ENCODE measurements around the gene CEP128. TPM values are rescaled to one million over a fixed set of nuclear protein-coding genes. Genes with fewer than 3 reads are reported as not detected.

The CEP128 gene
- total RNA-seq, 1 experiment from 2014 or later: 27.3 TPM

- CTCF ChIA-PET: no interaction called here
- no peaks in the 10 kb centered on the region for H3K27me3 ChIP-seq (replicated peaks; ENCODE audit: insufficient read depth, low read depth, low read length, poor library complexity)
- BruUV-seq (replicated peaks): no TSS peak
- H3K4me3 ChIP-seq (ENCODE audit: low read depth, low read length, poor library complexity, severe bottlenecking): no peak overlapping the region
- H3K4me1 ChIP-seq (ENCODE audit: insufficient read depth, low read length, poor library complexity, severe bottlenecking): no peaks in the 10 kb centered on the region
- H3K9me3 ChIP-seq (ENCODE audit: low read depth, low read length, poor library complexity, severe bottlenecking): peaks cover 9% of the 10 kb centered on the region
- POLR2A ChIA-PET (ENCODE audit: low non-redundant PET): no interaction called here
- no peak overlapping the region for H3K27ac ChIP-seq (ENCODE audit: low read depth, low read length, poor library complexity, severe bottlenecking)
- intact Hi-C loops (cut with micrococcal nuclease; ENCODE audit: unreplicated experiment): no loop called here
- H3K36me3 ChIP-seq (ENCODE audit: insufficient read depth, low read length, poor library complexity, severe bottlenecking): no peaks in the 10 kb centered on the region
- TF ChIP-seq EZH2 (IDR thresholded peaks at IDR 0.05; ENCODE audit: borderline replicate concordance, low read depth, low read length, poor library complexity, severe bottlenecking): no peak
- no peak for TF ChIP-seq CTCF (conservative IDR thresholded peaks at IDR 0.05; ENCODE audit: low read depth, low read length)
- DNase-seq (ENCODE audit: low spot score): peak; percentile 10
These were observed 259.9 kb downstream of the CEP128 start for GRCh38 chr14:80681651-80682050.

- Histone ChIP-seq H3K4me3 (ENCODE audit: low read depth, low read length, poor library complexity, severe bottlenecking) (no peak overlapping the region), H3K36me3 (ENCODE audit: insufficient read depth, low read length, poor library complexity, severe bottlenecking) (no peaks in the 10 kb centered on the region), H3K9me3 (ENCODE audit: low read depth, low read length, poor library complexity, severe bottlenecking) (peaks cover 9% of the 10 kb centered on the region), H3K4me1 (ENCODE audit: insufficient read depth, low read length, poor library complexity, severe bottlenecking) (no peaks in the 10 kb centered on the region), H3K27ac (ENCODE audit: low read depth, low read length, poor library complexity, severe bottlenecking) (no peak overlapping the region), H3K27me3 (replicated peaks; ENCODE audit: insufficient read depth, low read depth, low read length, poor library complexity) (no peaks in the 10 kb centered on the region)
- DNase-seq (ENCODE audit: low spot score): no peak
- no TSS peak for BruUV-seq (replicated peaks)
- TF ChIP-seq CTCF (conservative IDR thresholded peaks at IDR 0.05; ENCODE audit: low read depth, low read length) (no peak), EZH2 (IDR thresholded peaks at IDR 0.05; ENCODE audit: borderline replicate concordance, low read depth, low read length, poor library complexity, severe bottlenecking) (no peak)
- intact Hi-C loops (cut with micrococcal nuclease; ENCODE audit: unreplicated experiment): no loop called here
- ChIA-PET POLR2A (ENCODE audit: low non-redundant PET) (no interaction called here), CTCF (no interaction called here)
These were observed 262.3 kb downstream of the CEP128 start for GRCh38 chr14:80679273-80679672.

- no peak for DNase-seq (ENCODE audit: low spot score)
- CTCF ChIA-PET: no interaction called here
- TF ChIP-seq CTCF (conservative IDR thresholded peaks at IDR 0.05; ENCODE audit: low read depth, low read length) (no peak), EZH2 (IDR thresholded peaks at IDR 0.05; ENCODE audit: borderline replicate concordance, low read depth, low read length, poor library complexity, severe bottlenecking) (no peak)
- Histone ChIP-seq H3K4me3 (ENCODE audit: low read depth, low read length, poor library complexity, severe bottlenecking) (no peak overlapping the region), H3K9me3 (ENCODE audit: low read depth, low read length, poor library complexity, severe bottlenecking) (peaks cover 9% of the 10 kb centered on the region), H3K27ac (ENCODE audit: low read depth, low read length, poor library complexity, severe bottlenecking) (no peak overlapping the region), H3K4me1 (ENCODE audit: insufficient read depth, low read length, poor library complexity, severe bottlenecking) (no peaks in the 10 kb centered on the region), H3K36me3 (ENCODE audit: insufficient read depth, low read length, poor library complexity, severe bottlenecking) (no peaks in the 10 kb centered on the region), H3K27me3 (replicated peaks; ENCODE audit: insufficient read depth, low read depth, low read length, poor library complexity) (no peaks in the 10 kb centered on the region)
- POLR2A ChIA-PET (ENCODE audit: low non-redundant PET): no interaction called here
- intact Hi-C loops (cut with micrococcal nuclease; ENCODE audit: unreplicated experiment): no loop called here
- no TSS peak for BruUV-seq (replicated peaks)
These were observed 263.1 kb downstream of the CEP128 start for GRCh38 chr14:80678436-80678835.

Data from A673 (cell line).